ENCODE measurements around the gene STXBP6.

The STXBP6 gene

DNA sequence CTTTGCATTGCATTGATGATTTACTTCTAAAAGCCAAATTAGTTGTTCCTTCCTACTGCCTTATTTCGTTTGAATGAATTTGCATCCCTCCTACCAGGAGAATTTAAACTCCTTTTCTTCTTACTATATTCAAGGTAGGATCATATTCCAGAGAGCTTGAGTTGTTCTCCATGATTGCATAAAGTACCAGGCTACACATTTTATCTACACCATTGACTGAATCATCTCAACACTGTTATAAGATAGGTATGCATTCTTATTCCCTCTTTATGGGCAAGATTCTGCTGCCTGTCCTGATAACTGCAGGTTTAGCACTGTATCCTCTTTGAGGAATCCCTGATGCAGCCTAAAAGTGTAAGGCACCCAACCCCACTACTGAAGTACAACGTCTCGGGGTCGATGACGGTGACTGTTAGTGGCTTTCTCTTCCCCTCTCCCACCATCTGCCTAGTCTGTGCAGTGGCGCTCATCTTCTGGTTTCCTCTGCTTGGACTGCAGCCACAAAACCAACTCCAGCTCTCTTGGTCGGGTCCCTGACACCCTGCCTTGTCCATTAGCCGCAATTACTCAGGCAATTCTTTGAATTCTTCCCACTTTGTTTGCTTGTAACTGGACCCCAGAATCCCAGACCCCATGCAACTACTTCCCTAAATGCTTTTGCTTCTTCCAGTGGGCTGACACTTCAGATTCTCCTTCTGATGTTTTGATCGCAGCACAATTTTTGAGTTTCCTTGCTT lies 44.4 kb upstream of the STXBP6 start:
- TF ChIP-seq BACH2 (CRISPR knock-in tag; IDR thresholded peaks at IDR 0.05; ENCODE audit: borderline replicate concordance) (no peak), ZNF70 (CRISPR knock-in tag; IDR thresholded peaks at IDR 0.05) (no peak), POU6F1 (CRISPR knock-in tag; IDR thresholded peaks at IDR 0.05; ENCODE audit: borderline replicate concordance, low read depth) (no peak), ZFP3 (CRISPR knock-in tag; IDR thresholded peaks at IDR 0.05) (no peak), GLIS3 (CRISPR knock-in tag; IDR thresholded peaks at IDR 0.05) (no peak), TOX (CRISPR knock-in tag; IDR thresholded peaks at IDR 0.05; ENCODE audit: borderline replicate concordance) (no peak), ISL1 (CRISPR knock-in tag; IDR thresholded peaks at IDR 0.05) (no peak)
- no peak for ATAC-seq

DNA sequence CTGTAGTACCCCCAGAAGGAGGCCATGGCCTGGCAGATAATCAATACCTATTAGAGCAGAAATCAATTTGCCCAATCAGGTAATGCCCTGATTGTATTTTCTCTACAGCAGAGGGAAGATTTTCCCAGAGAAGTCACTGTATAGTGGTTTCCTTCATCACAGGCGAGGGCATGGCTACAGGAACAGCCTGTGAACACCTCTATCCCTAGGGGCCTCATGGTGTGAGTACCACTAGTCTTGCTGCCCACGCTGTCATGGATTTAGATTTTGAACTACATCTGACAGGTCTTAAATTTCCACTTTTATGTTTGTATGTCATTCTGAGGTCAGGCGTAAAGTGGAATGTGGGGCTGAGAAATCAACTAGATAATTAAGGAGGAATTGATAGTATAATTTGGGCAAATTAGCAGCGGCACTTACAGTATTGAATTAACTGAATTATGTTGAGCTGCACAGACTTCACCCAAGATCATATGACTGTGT lies 42.4 kb upstream of the STXBP6 start:
- no peak for TF ChIP-seq ZNF70 (CRISPR knock-in tag; IDR thresholded peaks at IDR 0.05)
- TF ChIP-seq OSR1 (CRISPR knock-in tag; IDR thresholded peaks at IDR 0.05), result no peak
- TF ChIP-seq ZFP30 (CRISPR knock-in tag; IDR thresholded peaks at IDR 0.05), result no peak
- TF ChIP-seq ARNTL (CRISPR knock-in tag; IDR thresholded peaks at IDR 0.05; ENCODE audit: borderline replicate concordance, low read depth), result no peak
- TF ChIP-seq ESRRG (CRISPR knock-in tag; IDR thresholded peaks at IDR 0.05), result no peak
- TF ChIP-seq, protein P1, sequence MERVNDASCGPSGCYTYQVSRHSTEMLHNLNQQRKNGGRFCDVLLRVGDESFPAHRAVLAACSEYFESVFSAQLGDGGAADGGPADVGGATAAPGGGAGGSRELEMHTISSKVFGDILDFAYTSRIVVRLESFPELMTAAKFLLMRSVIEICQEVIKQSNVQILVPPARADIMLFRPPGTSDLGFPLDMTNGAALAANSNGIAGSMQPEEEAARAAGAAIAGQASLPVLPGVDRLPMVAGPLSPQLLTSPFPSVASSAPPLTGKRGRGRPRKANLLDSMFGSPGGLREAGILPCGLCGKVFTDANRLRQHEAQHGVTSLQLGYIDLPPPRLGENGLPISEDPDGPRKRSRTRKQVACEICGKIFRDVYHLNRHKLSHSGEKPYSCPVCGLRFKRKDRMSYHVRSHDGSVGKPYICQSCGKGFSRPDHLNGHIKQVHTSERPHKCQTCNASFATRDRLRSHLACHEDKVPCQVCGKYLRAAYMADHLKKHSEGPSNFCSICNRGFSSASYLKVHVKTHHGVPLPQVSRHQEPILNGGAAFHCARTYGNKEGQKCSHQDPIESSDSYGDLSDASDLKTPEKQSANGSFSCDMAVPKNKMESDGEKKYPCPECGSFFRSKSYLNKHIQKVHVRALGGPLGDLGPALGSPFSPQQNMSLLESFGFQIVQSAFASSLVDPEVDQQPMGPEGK (CRISPR knock-in tag; IDR thresholded peaks at IDR 0.05; ENCODE audit: borderline replicate concordance), result no peak
- TF ChIP-seq ZNF8 (CRISPR knock-in tag; IDR thresholded peaks at IDR 0.05), result no peak
- no peak for TF ChIP-seq CSDC2 (CRISPR knock-in tag; IDR thresholded peaks at IDR 0.05)
- no peak for TF ChIP-seq GLIS3 (CRISPR knock-in tag; IDR thresholded peaks at IDR 0.05)
- no peak for TF ChIP-seq TCF4 (CRISPR knock-in tag; IDR thresholded peaks at IDR 0.05; ENCODE audit: borderline replicate concordance)
- TF ChIP-seq RARB (CRISPR knock-in tag; IDR thresholded peaks at IDR 0.05), result no peak
- no peak for TF ChIP-seq CREB5 (CRISPR knock-in tag; IDR thresholded peaks at IDR 0.05; ENCODE audit: low read depth)
- no peak for TF ChIP-seq TSHZ2 (CRISPR knock-in tag; IDR thresholded peaks at IDR 0.05)

DNA sequence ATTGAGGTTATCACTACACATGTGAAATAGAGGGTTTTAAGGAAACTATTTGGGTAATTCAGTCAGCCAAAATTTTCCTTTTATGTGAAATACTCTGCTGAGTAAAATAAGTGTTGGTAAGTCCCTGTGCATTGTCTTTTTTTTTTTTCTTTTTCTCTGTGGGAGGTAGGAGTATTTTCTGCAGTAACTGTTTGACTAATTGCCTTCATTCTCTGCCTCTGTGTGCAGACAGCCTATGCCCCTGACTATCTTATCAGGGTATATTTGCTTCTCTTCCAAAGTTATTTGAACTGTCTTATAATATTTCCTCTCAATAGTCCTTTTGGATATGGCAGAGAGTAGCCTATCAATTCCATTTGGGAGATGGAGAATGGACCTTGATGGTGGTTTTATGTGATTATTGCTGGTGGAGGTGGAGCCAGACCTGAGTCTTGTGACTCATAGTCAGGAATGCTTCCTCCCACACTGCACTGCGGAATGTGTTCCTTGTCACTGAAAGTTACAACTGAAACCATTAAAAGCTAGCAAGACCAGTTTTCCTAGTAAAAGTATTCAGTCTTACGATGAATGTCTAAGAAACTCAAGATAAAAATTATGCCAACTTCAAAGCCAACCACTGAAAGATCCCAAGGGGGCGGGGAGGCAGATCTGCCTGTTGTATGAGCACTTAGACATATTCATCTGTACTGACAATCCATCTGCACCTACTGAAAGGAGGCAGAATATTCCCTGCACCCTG lies 40.9 kb upstream of the STXBP6 start:
- peak; percentile 45; the same call in 1 of the 3 replicates for ATAC-seq
- TF ChIP-seq TOX (CRISPR knock-in tag; IDR thresholded peaks at IDR 0.05; ENCODE audit: borderline replicate concordance) (no peak), ZFP30 (CRISPR knock-in tag; IDR thresholded peaks at IDR 0.05) (no peak), SNAI2 (CRISPR knock-in tag; IDR thresholded peaks at IDR 0.05) (no peak), ESRRG (CRISPR knock-in tag; IDR thresholded peaks at IDR 0.05) (no peak), ZNF70 (CRISPR knock-in tag; IDR thresholded peaks at IDR 0.05) (no peak), ARNTL (CRISPR knock-in tag; IDR thresholded peaks at IDR 0.05; ENCODE audit: borderline replicate concordance, low read depth) (no peak), OSR1 (CRISPR knock-in tag; IDR thresholded peaks at IDR 0.05) (no peak), ZNF565 (CRISPR knock-in tag; conservative IDR thresholded peaks at IDR 0.05; ENCODE audit: low read depth) (no peak), CSDC2 (CRISPR knock-in tag; IDR thresholded peaks at IDR 0.05) (no peak), GLIS3 (CRISPR knock-in tag; IDR thresholded peaks at IDR 0.05) (no peak), TSHZ2 (CRISPR knock-in tag; IDR thresholded peaks at IDR 0.05) (no peak), PPARA (CRISPR knock-in tag; IDR thresholded peaks at IDR 0.05; ENCODE audit: borderline replicate concordance) (no peak), ISL1 (CRISPR knock-in tag; IDR thresholded peaks at IDR 0.05) (no peak), CREB5 (CRISPR knock-in tag; IDR thresholded peaks at IDR 0.05; ENCODE audit: low read depth) (no peak)
- TF ChIP-seq, protein P1 (CRISPR knock-in tag; IDR thresholded peaks at IDR 0.05; ENCODE audit: borderline replicate concordance), result no peak

More for the DNA sequence above, 42.4 kb upstream of the STXBP6 start:
- no peak for ATAC-seq
